ENCODE data around the gene RBM33.

DNA sequence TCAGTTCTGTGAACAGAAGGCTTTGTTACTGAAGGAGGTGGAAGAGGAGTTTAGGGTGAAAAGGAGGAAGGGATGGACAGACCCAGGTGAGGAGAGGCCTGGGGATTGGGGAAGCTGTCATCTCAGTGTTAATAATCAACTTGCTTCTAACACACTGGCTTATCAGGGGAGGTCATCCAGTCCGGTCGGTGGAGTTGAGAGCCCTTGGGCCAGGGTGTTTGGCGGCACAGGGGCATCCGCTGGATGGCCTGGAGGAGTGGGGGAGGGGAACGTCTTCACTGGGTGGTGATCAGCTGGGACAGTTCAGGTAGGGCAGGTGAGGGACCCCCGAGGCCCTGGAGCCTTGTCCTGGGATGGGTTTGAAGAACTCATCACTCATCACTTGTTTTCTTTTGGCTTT lies 133.9 kb downstream of the RBM33 start:
- TF ChIP-seq, protein P1, sequence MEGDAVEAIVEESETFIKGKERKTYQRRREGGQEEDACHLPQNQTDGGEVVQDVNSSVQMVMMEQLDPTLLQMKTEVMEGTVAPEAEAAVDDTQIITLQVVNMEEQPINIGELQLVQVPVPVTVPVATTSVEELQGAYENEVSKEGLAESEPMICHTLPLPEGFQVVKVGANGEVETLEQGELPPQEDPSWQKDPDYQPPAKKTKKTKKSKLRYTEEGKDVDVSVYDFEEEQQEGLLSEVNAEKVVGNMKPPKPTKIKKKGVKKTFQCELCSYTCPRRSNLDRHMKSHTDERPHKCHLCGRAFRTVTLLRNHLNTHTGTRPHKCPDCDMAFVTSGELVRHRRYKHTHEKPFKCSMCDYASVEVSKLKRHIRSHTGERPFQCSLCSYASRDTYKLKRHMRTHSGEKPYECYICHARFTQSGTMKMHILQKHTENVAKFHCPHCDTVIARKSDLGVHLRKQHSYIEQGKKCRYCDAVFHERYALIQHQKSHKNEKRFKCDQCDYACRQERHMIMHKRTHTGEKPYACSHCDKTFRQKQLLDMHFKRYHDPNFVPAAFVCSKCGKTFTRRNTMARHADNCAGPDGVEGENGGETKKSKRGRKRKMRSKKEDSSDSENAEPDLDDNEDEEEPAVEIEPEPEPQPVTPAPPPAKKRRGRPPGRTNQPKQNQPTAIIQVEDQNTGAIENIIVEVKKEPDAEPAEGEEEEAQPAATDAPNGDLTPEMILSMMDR (IDR thresholded peaks at IDR 0.05), result no peak
- TF ChIP-seq RAD21 (conservative IDR thresholded peaks at IDR 0.05 in 1 of 2, IDR thresholded peaks at IDR 0.05 in 1 of 2) (no peak), POLR2A (IDR thresholded peaks at IDR 0.05; ENCODE audit: low read length) (no peak), ESRRA (IDR thresholded peaks at IDR 0.05; ENCODE audit: borderline replicate concordance, low read length) (no peak), RFX5 (IDR thresholded peaks at IDR 0.05) (no peak), HOXA7 (CRISPR knock-in tag; IDR thresholded peaks at IDR 0.05) (no peak), POLR2AphosphoS2 (conservative IDR thresholded peaks at IDR 0.05; ENCODE audit: low read length) (no peak), PHF8 (IDR thresholded peaks at IDR 0.05; ENCODE audit: borderline replicate concordance, low read depth) (no peak), EP300 (IDR thresholded peaks at IDR 0.05) (no peak)
- TF ChIP-seq, protein P2, sequence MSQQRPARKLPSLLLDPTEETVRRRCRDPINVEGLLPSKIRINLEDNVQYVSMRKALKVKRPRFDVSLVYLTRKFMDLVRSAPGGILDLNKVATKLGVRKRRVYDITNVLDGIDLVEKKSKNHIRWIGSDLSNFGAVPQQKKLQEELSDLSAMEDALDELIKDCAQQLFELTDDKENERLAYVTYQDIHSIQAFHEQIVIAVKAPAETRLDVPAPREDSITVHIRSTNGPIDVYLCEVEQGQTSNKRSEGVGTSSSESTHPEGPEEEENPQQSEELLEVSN (IDR thresholded peaks at IDR 0.05; ENCODE audit: borderline replicate concordance, low read depth), result no peak
- TF ChIP-seq, protein P3, sequence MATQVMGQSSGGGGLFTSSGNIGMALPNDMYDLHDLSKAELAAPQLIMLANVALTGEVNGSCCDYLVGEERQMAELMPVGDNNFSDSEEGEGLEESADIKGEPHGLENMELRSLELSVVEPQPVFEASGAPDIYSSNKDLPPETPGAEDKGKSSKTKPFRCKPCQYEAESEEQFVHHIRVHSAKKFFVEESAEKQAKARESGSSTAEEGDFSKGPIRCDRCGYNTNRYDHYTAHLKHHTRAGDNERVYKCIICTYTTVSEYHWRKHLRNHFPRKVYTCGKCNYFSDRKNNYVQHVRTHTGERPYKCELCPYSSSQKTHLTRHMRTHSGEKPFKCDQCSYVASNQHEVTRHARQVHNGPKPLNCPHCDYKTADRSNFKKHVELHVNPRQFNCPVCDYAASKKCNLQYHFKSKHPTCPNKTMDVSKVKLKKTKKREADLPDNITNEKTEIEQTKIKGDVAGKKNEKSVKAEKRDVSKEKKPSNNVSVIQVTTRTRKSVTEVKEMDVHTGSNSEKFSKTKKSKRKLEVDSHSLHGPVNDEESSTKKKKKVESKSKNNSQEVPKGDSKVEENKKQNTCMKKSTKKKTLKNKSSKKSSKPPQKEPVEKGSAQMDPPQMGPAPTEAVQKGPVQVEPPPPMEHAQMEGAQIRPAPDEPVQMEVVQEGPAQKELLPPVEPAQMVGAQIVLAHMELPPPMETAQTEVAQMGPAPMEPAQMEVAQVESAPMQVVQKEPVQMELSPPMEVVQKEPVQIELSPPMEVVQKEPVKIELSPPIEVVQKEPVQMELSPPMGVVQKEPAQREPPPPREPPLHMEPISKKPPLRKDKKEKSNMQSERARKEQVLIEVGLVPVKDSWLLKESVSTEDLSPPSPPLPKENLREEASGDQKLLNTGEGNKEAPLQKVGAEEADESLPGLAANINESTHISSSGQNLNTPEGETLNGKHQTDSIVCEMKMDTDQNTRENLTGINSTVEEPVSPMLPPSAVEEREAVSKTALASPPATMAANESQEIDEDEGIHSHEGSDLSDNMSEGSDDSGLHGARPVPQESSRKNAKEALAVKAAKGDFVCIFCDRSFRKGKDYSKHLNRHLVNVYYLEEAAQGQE (IDR thresholded peaks at IDR 0.05), result no peak

Measured in A549 (cell line).